ENCODE measurements around the gene HBQ1. TPM values are rescaled to one million over a fixed set of nuclear protein-coding genes. Genes with fewer than 3 reads are reported as not detected.
"Not testable (repeated sequence)": the region's sequence is repeated elsewhere in the genome, so short reads cannot be mapped to it uniquely, and the experiment has no call there.

HBQ1 gene
- total RNA-seq, 2 experiments from 2014 or later: 2.2 to 3.2 TPM

- CTCF ChIA-PET: no interaction called here
- no peak overlapping the region for H3K27ac Mint-ChIP-seq
Measured at GRCh38 chr16:154217-155030, 25.8 kb upstream of the HBQ1 start.

GRCh38 chr16:155031-155398 lies 25.2 kb upstream of the HBQ1 start:
- intact Hi-C loops (cut with micrococcal nuclease): no loop called here
- POLR2A ChIA-PET: no interaction called here
- Mint-ChIP-seq H3K27ac (no peak overlapping the region), H3K9me3 (no peaks in the 10 kb centered on the region), H3K4me3 (peak overlapping the region; percentile 66), H3K36me3 (ENCODE audit: low read depth) (no peaks in the 10 kb centered on the region), H3K4me1 (ENCODE audit: low read depth) (peaks cover 7% of the 10 kb centered on the region), H3K27me3 (peaks cover 30% of the 10 kb centered on the region)
- CTCF ChIA-PET: interaction anchor here (1.6 kb wide), 1 partner anchor 90 kb away, joined by 7 read pairs; no protein-coding TSS in a partner anchor
- DNase-seq (no peak), ATAC-seq (no peak)
- no peak for TF ChIP-seq CTCF (IDR thresholded peaks at IDR 0.05)

More at GRCh38 chr16:154217-155030, 25.8 kb upstream of the HBQ1 start:
- intact Hi-C loops (cut with micrococcal nuclease): no loop called here
- peaks cover 7% of the 10 kb centered on the region for H3K4me1 Mint-ChIP-seq (ENCODE audit: low read depth)
- no peaks in the 10 kb centered on the region for H3K9me3 Mint-ChIP-seq
- no peak for TF ChIP-seq CTCF (IDR thresholded peaks at IDR 0.05)
- ATAC-seq (peak; percentile 59), DNase-seq (peak; percentile 50)
- no peaks in the 10 kb centered on the region for H3K36me3 Mint-ChIP-seq (ENCODE audit: low read depth)
- H3K27me3 Mint-ChIP-seq: peaks cover 28% of the 10 kb centered on the region
- peak overlapping the region; percentile 66 for H3K4me3 Mint-ChIP-seq
- POLR2A ChIA-PET: no interaction called here

- H3K9me3 Mint-ChIP-seq: no peaks in the 10 kb centered on the region
- H3K27ac Mint-ChIP-seq: no peak overlapping the region
- H3K4me1 Mint-ChIP-seq (ENCODE audit: low read depth): peaks cover 7% of the 10 kb centered on the region
- no peak overlapping the region for H3K4me3 Mint-ChIP-seq
- ChIA-PET CTCF (no interaction called here), POLR2A (no interaction called here)
- no peak for TF ChIP-seq CTCF (IDR thresholded peaks at IDR 0.05)
- peaks cover 39% of the 10 kb centered on the region for H3K27me3 Mint-ChIP-seq
- ATAC-seq: no peak
- H3K36me3 Mint-ChIP-seq (ENCODE audit: low read depth): no peaks in the 10 kb centered on the region
- no peak for DNase-seq
- intact Hi-C loops (cut with micrococcal nuclease): no loop called here
Measured at GRCh38 chr16:159136-159849, 21.0 kb upstream of the HBQ1 start.

- POLR2A ChIA-PET; CTCF ChIA-PET; ATAC-seq; H3K36me3 Mint-ChIP-seq (ENCODE audit: low read depth); H3K9me3 Mint-ChIP-seq; H3K4me1 Mint-ChIP-seq (ENCODE audit: low read depth); DNase-seq; intact Hi-C loops (cut with micrococcal nuclease); H3K4me3 Mint-ChIP-seq; H3K27ac Mint-ChIP-seq: not testable (repeated sequence)
- peaks cover 36% of the 10 kb centered on the region for H3K27me3 Mint-ChIP-seq
Measured at GRCh38 chr16:160242-160641, 20.0 kb upstream of the HBQ1 start.

GRCh38 chr16:160691-161190 lies 19.5 kb upstream of the HBQ1 start:
- peaks cover 36% of the 10 kb centered on the region for H3K27me3 Mint-ChIP-seq
- DNase-seq (no peak), ATAC-seq (no peak)
- H3K9me3 Mint-ChIP-seq: no peaks in the 10 kb centered on the region
- intact Hi-C loops (cut with micrococcal nuclease): no loop called here
- CTCF ChIA-PET: interaction anchor here (1.3 kb wide), 1 partner anchor 20 kb away, joined by 4 read pairs; the partner anchor contains the start of gene HBQ1
- H3K36me3 Mint-ChIP-seq (ENCODE audit: low read depth): no peaks in the 10 kb centered on the region
- H3K4me3 Mint-ChIP-seq: no peak overlapping the region
- no peak overlapping the region for H3K27ac Mint-ChIP-seq
- peaks cover 2% of the 10 kb centered on the region for H3K4me1 Mint-ChIP-seq (ENCODE audit: low read depth)
- POLR2A ChIA-PET: no interaction called here
- TF ChIP-seq CTCF (IDR thresholded peaks at IDR 0.05): no peak
